Measurements from ENCODE around the gene DENND2C. TPM values are rescaled to one million over a fixed set of nuclear protein-coding genes. Genes with fewer than 3 reads are reported as not detected.

Gene DENND2C
- total and polyA plus RNA-seq, 2 of the 13 experiments (the other 11 are each of a cell fraction or from before 2014, with no cell fraction given) = 0.08 to 0.33 TPM

GRCh38 chr1:114581335-114582287 lies 88.2 kb downstream of the DENND2C start, which contains the start of gene BCAS2 (continued):
- no peak for TF ChIP-seq TCF7 (IDR thresholded peaks at IDR 0.05; ENCODE audit: low read depth)
- no peak for TF ChIP-seq ZNF75D (CRISPR knock-in tag; IDR thresholded peaks at IDR 0.05; ENCODE audit: borderline replicate concordance)
- TF ChIP-seq ARID5B (CRISPR knock-in tag; IDR thresholded peaks at IDR 0.05) = peak; percentile 60
- no peak for TF ChIP-seq ZBTB42 (CRISPR knock-in tag; IDR thresholded peaks at IDR 0.05)
- 0 out of 4 replicates have a peak, but pooled peaks of 1 of the 2 experiments have one; percentile 3 for TF ChIP-seq REST (IDR thresholded peaks at IDR 0.05; ENCODE audit: borderline replicate concordance in 1 of 2, low read depth in 1 of 2, low read length in 2 of 2)
- peak; percentile 92 for TF ChIP-seq ATF2 (CRISPR knock-in tag; IDR thresholded peaks at IDR 0.05)
- no peak for TF ChIP-seq WIZ (CRISPR knock-in tag; IDR thresholded peaks at IDR 0.05)
- peak; percentile 81 for TF ChIP-seq YY1 (IDR thresholded peaks at IDR 0.05; ENCODE audit: insufficient read depth, insufficient replicate concordance, low read depth, low read length)
- TF ChIP-seq CREM (IDR thresholded peaks at IDR 0.05) = peak; percentile 99
- TF ChIP-seq CREM (CRISPR knock-in tag; IDR thresholded peaks at IDR 0.05) = 0 out of 2 replicates have a peak, but pooled peaks have one; percentile 57
- TF ChIP-seq, protein P1, sequence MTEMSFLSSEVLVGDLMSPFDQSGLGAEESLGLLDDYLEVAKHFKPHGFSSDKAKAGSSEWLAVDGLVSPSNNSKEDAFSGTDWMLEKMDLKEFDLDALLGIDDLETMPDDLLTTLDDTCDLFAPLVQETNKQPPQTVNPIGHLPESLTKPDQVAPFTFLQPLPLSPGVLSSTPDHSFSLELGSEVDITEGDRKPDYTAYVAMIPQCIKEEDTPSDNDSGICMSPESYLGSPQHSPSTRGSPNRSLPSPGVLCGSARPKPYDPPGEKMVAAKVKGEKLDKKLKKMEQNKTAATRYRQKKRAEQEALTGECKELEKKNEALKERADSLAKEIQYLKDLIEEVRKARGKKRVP (CRISPR knock-in tag; IDR thresholded peaks at IDR 0.05) = peak in 1 of 2 experiments; percentile 87; a peak in 2 of 4 replicates
- no peak for TF ChIP-seq ZNF251 (CRISPR knock-in tag; IDR thresholded peaks at IDR 0.05)
